AG04449 (cell line): ENCODE data around the gene RAI1.

Experiments
- CTCF ChIA-PET: fragments of 350-600 bp; formaldehyde crosslinking; extraction: SDS; loops from one replicate; lab custom pipeline; 2021; ENCODE audit warnings: antibody characterized with exemption; lab: Yijun Ruan, JAX
- POLR2A ChIA-PET: fragments of 400-600, 350-600 bp; formaldehyde crosslinking; extraction: SDS; loops from one replicate; lab custom pipeline; 2020; ENCODE audit warnings: antibody characterized with exemption, inconsistent platforms; lab: Yijun Ruan, JAX
- DNase-seq: peaks from one replicate; pipeline ENCODE4 v3.0.0-alpha.2; 2010; ENCODE audit warnings: low read depth, low spot score
- H3K4me3 ChIP-seq: 2 replicates; pipeline ENCODE4 v1.5.1; 2011; ENCODE audit warnings: low read depth, mild to moderate bottlenecking, control low read depth, low read length
- TF ChIP-seq, protein P1 (sequence below): IDR thresholded peaks from one replicate; pipeline ENCODE4 v1.5.1; 2011; ENCODE audit warnings: mild to moderate bottlenecking, moderate library complexity, low read length, control low read depth, inconsistent platforms; ENCODE audit not compliant: insufficient read depth; ENCODE audit errors: missing control alignments

Gene RAI1

DNA sequence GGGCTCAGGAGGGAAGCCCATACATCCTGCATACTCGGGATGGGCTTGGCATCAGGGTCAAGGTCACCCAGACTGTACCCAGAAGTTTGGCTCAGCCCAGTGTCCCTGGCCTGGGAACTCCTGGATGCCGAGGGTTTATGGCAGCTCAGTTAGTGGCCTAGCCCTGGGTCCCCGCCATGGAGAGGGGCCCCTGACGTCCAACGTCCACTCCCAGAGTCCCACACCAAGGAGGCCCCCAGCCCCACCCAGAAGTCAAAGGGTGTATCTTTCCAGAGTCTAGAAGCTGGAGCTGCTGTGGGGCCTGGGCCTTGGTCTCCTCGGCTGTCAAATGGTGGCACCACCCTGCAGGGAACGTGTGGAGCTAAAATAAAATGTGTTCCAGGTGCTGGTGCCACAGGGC lies 79.1 kb downstream of the RAI1 start:
- no peak overlapping the region for H3K4me3 ChIP-seq
- TF ChIP-seq, protein P1, sequence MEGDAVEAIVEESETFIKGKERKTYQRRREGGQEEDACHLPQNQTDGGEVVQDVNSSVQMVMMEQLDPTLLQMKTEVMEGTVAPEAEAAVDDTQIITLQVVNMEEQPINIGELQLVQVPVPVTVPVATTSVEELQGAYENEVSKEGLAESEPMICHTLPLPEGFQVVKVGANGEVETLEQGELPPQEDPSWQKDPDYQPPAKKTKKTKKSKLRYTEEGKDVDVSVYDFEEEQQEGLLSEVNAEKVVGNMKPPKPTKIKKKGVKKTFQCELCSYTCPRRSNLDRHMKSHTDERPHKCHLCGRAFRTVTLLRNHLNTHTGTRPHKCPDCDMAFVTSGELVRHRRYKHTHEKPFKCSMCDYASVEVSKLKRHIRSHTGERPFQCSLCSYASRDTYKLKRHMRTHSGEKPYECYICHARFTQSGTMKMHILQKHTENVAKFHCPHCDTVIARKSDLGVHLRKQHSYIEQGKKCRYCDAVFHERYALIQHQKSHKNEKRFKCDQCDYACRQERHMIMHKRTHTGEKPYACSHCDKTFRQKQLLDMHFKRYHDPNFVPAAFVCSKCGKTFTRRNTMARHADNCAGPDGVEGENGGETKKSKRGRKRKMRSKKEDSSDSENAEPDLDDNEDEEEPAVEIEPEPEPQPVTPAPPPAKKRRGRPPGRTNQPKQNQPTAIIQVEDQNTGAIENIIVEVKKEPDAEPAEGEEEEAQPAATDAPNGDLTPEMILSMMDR = no peak
- CTCF ChIA-PET = interaction anchor here (0.8 to 1.4 kb wide), 3 partner anchors 14 to 81 kb away, joined by 3 to 4 read pairs (median 3); no protein-coding TSS in a partner anchor
- DNase-seq = no peak
- POLR2A ChIA-PET = no interaction called here

DNA sequence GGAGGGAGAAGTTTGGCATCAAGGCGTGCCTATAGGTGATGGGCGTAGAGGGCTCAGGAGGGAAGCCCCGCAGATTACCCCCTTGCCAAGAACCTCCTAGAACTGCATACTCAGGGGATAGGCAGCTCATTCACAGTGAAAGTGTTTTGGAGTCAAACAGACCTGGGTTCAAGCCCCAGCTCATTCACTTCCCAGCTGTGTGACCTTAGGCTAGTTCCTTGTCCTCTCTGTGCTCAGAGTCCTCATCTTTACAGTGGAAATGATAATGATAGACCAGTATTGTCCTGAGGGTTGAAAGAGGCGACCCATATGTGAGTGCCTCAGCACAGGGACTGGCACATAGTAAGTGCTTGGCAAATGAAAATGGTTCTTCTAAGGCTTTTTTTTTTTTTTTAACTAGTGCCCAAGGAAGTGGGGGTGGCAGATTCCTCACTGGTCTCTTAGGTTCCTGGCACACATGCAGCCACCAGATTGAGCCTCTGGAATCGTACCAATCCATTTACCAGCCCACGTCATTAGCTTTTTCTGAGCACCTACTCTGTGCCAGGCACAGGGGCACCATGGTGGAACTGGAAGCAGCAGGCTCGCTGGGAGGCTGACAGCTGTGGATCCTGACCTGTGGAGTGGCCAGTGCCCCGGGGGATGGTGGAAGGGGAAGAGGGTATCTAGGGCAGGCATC lies 79.8 kb downstream of the RAI1 start:
- H3K4me3 ChIP-seq = no peak overlapping the region
- ChIA-PET CTCF (interaction anchor here (0.8 to 1.4 kb wide), 4 partner anchors 10 to 82 kb away, joined by 3 to 4 read pairs (median 3); no protein-coding TSS in a partner anchor), POLR2A (no interaction called here)
- TF ChIP-seq, protein P1 = no peak
- no peak for DNase-seq

DNA sequence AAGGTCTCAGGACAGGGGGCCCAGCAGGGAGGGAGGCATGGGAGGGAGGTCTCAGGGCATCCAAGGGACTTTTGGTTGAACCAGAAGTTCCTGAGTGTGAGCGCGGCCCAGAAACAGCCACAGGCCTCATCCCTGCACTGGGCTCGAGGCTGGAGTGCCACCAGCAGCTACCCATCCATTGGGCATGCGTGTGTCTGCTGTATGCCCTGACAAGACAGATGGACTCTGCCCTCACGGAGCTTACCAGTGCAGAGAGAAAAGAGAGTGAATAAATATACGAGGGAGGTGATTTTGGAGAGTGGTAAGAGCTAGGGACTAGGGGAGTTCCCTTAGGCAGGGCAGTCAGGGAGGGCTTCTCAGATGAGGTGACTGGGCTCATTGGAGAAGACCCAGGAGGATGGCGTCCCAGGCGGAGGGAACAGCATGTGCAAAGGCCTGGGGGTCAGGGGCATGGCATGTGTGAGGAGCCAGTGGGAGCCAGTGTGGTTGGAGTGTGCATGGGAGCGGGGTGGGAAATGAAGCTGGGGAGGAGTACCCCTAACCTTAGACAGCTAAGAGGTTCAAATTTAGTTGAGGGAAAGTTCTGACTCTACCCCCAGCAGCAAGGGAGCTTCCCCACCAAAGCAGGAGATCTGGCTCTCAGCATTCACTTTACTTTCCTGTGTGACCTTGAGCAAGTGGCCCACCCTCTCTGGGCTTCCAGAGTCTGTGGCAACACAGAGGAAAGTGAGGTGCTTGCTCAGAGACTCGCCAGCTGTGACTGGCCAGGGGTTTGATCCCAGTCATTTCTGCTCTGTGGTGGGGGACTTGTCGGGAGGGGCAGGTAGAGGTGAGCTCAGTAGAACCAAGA lies 80.9 kb downstream of the RAI1 start:
- TF ChIP-seq, protein P1 = no peak
- H3K4me3 ChIP-seq = no peak overlapping the region
- POLR2A ChIA-PET = interaction anchor here (1.0 kb wide), 2 partner anchors 9 to 22 kb away, joined by 3 read pairs; no protein-coding TSS in a partner anchor
- no peak for DNase-seq
- CTCF ChIA-PET = interaction anchor here (0.9 to 2.8 kb wide), 3 partner anchors 9 to 49 kb away, joined by 3 to 11 read pairs (median 3); no protein-coding TSS in a partner anchor

DNA sequence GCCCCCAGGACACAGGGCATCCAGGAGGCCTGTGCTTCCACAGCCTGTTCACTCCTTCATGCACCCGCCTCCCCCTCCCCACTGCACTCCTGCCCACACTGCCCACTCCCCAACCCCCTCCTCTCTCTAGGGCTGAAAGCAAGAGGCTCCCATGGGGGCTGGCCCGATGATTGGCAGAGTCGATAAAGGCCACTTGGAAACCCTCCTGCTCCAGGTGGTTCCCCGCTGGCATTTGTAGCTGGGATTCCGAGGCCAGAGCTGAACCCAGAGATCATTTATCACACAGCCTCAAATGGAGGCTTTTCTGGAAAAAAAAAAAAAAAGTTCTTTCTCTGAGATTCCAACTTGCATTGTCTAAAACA lies 81.5 kb downstream of the RAI1 start:
- no peak for DNase-seq
- ChIA-PET CTCF (interaction anchor here (0.9 to 2.8 kb wide), 2 partner anchors 18 to 49 kb away, joined by 3 to 11 read pairs; no protein-coding TSS in a partner anchor), POLR2A (interaction anchor here (1.0 kb wide), 1 partner anchor 23 kb away, joined by 3 read pairs; no protein-coding TSS in a partner anchor)
- TF ChIP-seq, protein P1 = no peak
- H3K4me3 ChIP-seq = no peak overlapping the region

DNA sequence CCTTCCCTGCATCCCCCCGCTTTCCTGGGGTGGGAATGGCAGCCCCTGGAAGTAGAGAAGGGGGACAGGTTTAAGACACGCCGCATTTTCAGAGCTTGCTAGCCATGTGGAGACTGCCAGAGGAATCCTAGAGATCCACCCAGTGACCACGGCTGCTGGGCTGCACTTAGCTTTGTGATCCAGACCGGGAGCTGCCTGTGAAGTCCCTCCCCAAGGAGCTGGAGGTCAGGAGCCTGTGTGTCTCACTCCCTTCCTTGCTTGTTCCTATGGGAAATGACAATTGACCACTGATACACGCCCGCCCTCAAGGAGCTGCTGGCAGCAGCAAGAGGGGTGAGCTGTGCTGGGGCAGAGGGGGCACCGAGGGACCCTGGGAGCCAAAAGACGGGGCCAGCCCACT lies 81.9 kb downstream of the RAI1 start:
- POLR2A ChIA-PET = no interaction called here
- CTCF ChIA-PET = interaction anchor here (2.8 kb wide), 1 partner anchor 18 kb away, joined by 11 read pairs; no protein-coding TSS in a partner anchor
- TF ChIP-seq, protein P1 = no peak

More for the DNA sequence above, 81.9 kb downstream of the RAI1 start:
- no peak overlapping the region for H3K4me3 ChIP-seq
- no peak for DNase-seq
